Common myeloid progenitor, CD34-positive (primary cell): ENCODE measurements around the gene ENDOG.

ENCODE experiments used
- CTCF ChIA-PET: fragments of 350-600 bp; sonication (Branson Sonifier 250); formaldehyde crosslinking; loops from one replicate; lab custom pipeline; 2021; ENCODE audit warnings: antibody characterized with exemption; lab: Charles Lee
- POLR2A ChIA-PET: fragments of 350-600 bp; sonication (Branson Sonifier 250); formaldehyde crosslinking; loops from one replicate; lab custom pipeline; 2021; ENCODE audit warnings: antibody characterized with exemption; lab: Charles Lee
- DNase-seq, 3 donors: peaks; one replicate each; pipeline versions ENCODE4 v3.0.0 to v3.0.0-alpha.2; 2013
- H3K27ac ChIP-seq, 2 experiments: 1 replicate in 1 of 2; 2 replicates in 1 of 2; pipeline ENCODE4 v1.7.0; 2013; ENCODE audit warnings: inconsistent platforms in 2 of 2, low read length in 2 of 2, mild to moderate bottlenecking in 2 of 2, low read depth in 1 of 2, moderate library complexity in 1 of 2; ENCODE audit not compliant: severe bottlenecking in 2 of 2, insufficient read depth in 1 of 2, poor library complexity in 1 of 2
- H3K27me3 ChIP-seq, 5 experiments: replicated peaks in 2 of 5; 1 replicate in 3 of 5; 2 replicates in 2 of 5; pipeline versions ENCODE4 v1.6.1 to v1.7.0; 2013; ENCODE audit warnings: low read length in 4 of 5, mild to moderate bottlenecking in 2 of 5, moderate library complexity in 2 of 5, inconsistent platforms in 1 of 5; ENCODE audit not compliant: insufficient read depth in 5 of 5, control insufficient read depth in 4 of 5
- H3K36me3 ChIP-seq, 4 experiments: 1 replicate in 2 of 4; 2 replicates in 2 of 4; pipeline versions ENCODE4 v1.6.1 to v1.7.0; 2013; ENCODE audit warnings: low read length in 3 of 4, control low read depth in 1 of 4, mild to moderate bottlenecking in 1 of 4; ENCODE audit not compliant: control insufficient read depth in 4 of 4, insufficient read depth in 4 of 4
- H3K4me1 ChIP-seq, 4 experiments: 1 replicate in 3 of 4; 2 replicates in 1 of 4; pipeline versions ENCODE4 v1.6.1 to v1.7.1; 2013; ENCODE audit warnings: low read length in 3 of 4, mild to moderate bottlenecking in 3 of 4, control low read depth in 1 of 4, inconsistent platforms in 1 of 4, moderate library complexity in 1 of 4; ENCODE audit not compliant: control insufficient read depth in 4 of 4, insufficient read depth in 4 of 4; ENCODE audit errors: control extremely low read depth in 1 of 4
- H3K4me3 ChIP-seq, 7 experiments: 1 replicate in 4 of 7; 2 replicates in 3 of 7; pipeline versions ENCODE4 v1.5.1 to v1.7.0; 2013; ENCODE audit warnings: mild to moderate bottlenecking in 7 of 7, low read length in 6 of 7, moderate library complexity in 6 of 7, inconsistent platforms in 2 of 7, low read depth in 2 of 7, control low read depth in 1 of 7; ENCODE audit not compliant: insufficient read depth in 4 of 7, control insufficient read depth in 1 of 7; ENCODE audit errors: extremely low read depth in 1 of 7
- H3K9me3 ChIP-seq, 5 experiments: 1 replicate in 4 of 5; 2 replicates in 1 of 5; pipeline versions ENCODE4 v1.6.1 to v1.7.1; 2013; ENCODE audit warnings: low read length in 4 of 5, mild to moderate bottlenecking in 2 of 5, inconsistent platforms in 1 of 5, low read depth in 1 of 5, moderate library complexity in 1 of 5; ENCODE audit not compliant: control insufficient read depth in 4 of 5, insufficient read depth in 2 of 5; ENCODE audit errors: control extremely low read depth in 1 of 5
- WGBS: methylation state at CpG from one replicate; pipeline ENCODE4 v1.1.5; 2013; ENCODE audit not compliant: insufficient coverage; 5-methylcytosine and 5-hydroxymethylcytosine counted together

The ENDOG gene

DNA sequence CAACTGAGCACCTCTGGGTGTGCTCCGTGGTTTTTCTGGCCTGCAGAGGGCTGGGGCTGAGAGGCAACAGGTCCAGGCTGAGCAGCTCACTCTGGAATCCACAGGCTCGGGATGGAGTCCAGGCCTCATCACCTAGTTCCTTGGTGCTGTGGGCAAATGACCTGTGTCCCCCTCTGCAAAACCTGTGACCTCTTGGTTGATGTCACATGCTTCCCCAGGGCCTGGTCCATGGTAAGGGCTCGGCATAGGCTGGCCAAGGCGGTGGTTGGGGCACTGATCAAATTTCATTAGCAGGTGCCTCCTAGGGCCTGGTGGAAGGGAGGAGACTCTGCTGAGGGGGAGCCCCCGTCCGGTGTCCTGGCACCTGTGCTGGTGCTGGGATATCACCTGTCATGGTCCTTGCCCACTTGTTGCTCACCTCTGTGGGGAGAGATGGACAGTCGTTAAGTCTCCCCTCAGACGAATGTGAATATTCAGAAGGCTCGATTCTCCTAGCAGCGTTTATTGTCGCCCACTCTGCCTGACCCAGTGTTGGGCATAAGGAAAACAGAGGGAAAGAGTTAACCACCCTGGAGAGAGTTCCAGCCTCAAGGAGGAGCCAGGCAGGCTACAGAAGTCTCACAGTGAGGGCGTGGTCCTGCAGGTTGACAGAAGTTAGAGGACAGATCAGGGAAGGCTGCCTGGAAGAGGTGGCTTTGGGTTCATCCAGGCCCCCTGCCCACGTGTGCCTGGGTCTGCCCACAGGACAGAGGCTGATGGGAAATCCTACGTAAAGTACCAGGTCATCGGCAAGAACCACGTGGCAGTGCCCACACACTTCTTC, 3.5 kb downstream of the ENDOG start:
- no peak overlapping the region for H3K27ac ChIP-seq
- no peak for DNase-seq
- H3K36me3 ChIP-seq, result peaks cover 9 to 64% (median 51%) of the 10 kb centered on the region in 4 experiments
- ChIA-PET CTCF (no interaction called here), POLR2A (no interaction called here)
- no peak overlapping the region for H3K4me3 ChIP-seq
- H3K4me1 ChIP-seq, result peaks cover 0 to 16% (median 14%) of the 10 kb centered on the region in 4 experiments
- WGBS, result 97% methylated on average over 16 of the region's 16 CpGs
- no peaks in the 10 kb centered on the region for H3K27me3 ChIP-seq
- H3K9me3 ChIP-seq, result no peaks in the 10 kb centered on the region

DNA sequence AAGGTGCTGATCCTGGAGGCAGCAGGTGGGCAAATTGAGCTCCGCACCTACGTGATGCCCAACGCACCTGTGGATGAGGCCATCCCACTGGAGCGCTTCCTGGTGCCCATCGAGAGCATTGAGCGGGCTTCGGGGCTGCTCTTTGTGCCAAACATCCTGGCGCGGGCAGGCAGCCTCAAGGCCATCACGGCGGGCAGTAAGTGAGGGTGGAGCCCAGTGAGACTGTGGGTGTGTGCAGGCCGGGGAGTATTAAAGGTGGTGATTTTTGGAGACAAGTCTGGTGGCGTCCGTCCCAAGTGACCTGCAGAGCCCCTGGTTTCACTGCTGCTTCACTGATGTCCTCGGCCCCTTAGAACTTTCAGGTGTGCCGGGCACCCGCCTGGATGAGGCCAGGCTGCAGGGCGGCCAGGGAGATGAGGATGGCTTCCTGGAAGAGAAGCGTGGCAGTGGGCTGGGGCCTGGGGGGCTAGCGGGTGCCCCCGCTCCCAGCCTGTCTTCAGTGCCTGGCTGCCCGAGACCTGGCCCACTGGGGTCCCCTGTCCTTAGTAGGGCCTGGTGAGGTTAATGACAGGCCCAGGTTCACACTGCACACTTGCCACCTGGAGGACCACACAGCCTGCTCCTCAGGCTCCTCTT, 4.2 kb downstream of the ENDOG start:
- Histone ChIP-seq H3K4me1 (peaks cover 0 to 16% (median 14%) of the 10 kb centered on the region in 4 experiments), H3K27me3 (no peaks in the 10 kb centered on the region), H3K9me3 (no peaks in the 10 kb centered on the region), H3K4me3 (no peak overlapping the region), H3K27ac (no peak overlapping the region), H3K36me3 (peaks cover 9 to 71% (median 56%) of the 10 kb centered on the region in 4 experiments)
- DNase-seq, result no peak
- CTCF ChIA-PET, result no interaction called here
- WGBS, result 98% methylated on average over 11 of the region's 22 CpGs
- POLR2A ChIA-PET, result no interaction called here

- ChIA-PET POLR2A (no interaction called here), CTCF (interaction anchor here (1.3 kb wide), 1 partner anchor 23 kb away, joined by 4 read pairs; no protein-coding TSS in a partner anchor)
- no peak for DNase-seq
- no peaks in the 10 kb centered on the region for H3K9me3 ChIP-seq
- no peak overlapping the region for H3K4me3 ChIP-seq
- 96% methylated on average over 14 of the region's 19 CpGs for WGBS
- peaks cover 9 to 72% (median 57%) of the 10 kb centered on the region in 4 experiments for H3K36me3 ChIP-seq
- no peaks in the 10 kb centered on the region for H3K27me3 ChIP-seq
- no peak overlapping the region for H3K27ac ChIP-seq
- peaks cover 0 to 17% (median 15%) of the 10 kb centered on the region in 4 experiments for H3K4me1 ChIP-seq
These were observed 5.1 kb downstream of the ENDOG start for GRCh38 chr9:128823362-128823902.

DNA sequence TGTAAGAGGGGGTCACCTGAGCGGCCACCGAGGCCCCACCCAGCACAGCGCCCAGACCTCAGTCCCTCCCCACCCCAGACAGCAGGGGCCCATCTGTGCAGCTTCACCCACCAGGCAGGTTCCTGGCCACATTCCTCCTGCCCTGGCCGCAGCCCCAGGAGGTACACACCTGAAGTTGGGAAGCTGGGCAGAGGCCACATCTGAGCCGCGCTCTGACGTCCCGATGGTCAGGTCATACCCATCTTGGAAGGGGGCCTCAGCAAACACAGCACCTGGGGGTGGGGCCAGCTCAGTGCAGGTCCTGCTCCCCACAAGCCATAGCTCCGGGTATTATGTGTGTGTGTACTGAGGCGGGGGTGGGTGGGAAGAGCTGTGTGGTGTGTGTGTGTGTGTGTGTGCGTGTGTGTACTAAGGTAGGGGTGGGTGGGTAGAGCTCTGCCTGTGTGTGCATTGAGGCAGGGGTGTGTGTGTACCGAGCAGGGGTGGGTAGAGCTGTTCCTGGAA, 5.7 kb downstream of the ENDOG start:
- H3K4me3 ChIP-seq, result no peak overlapping the region
- no peak for DNase-seq
- no peaks in the 10 kb centered on the region for H3K9me3 ChIP-seq
- peaks cover 0 to 19% (median 17%) of the 10 kb centered on the region in 4 experiments for H3K4me1 ChIP-seq
- peaks cover 9 to 72% (median 59%) of the 10 kb centered on the region in 4 experiments for H3K36me3 ChIP-seq
- no peak overlapping the region for H3K27ac ChIP-seq
- ChIA-PET CTCF (interaction anchor here (1.3 kb wide), 1 partner anchor 23 kb away, joined by 4 read pairs; no protein-coding TSS in a partner anchor), POLR2A (no interaction called here)
- 95% methylated on average over 2 of the region's 12 CpGs for WGBS
- no peaks in the 10 kb centered on the region for H3K27me3 ChIP-seq

GRCh38 chr9:128824911-128825310, 6.6 kb downstream of the ENDOG start:
- DNase-seq, result no peak
- H3K4me1 ChIP-seq, result peaks cover 0 to 15% (median 13%) of the 10 kb centered on the region in 4 experiments
- no peaks in the 10 kb centered on the region for H3K9me3 ChIP-seq
- WGBS, result 93% methylated on average over 6 of the region's 7 CpGs
- H3K27me3 ChIP-seq, result no peaks in the 10 kb centered on the region
- no peak overlapping the region for H3K4me3 ChIP-seq
- H3K27ac ChIP-seq, result no peak overlapping the region
- POLR2A ChIA-PET, result no interaction called here
- H3K36me3 ChIP-seq, result peaks cover 9 to 71% (median 59%) of the 10 kb centered on the region in 4 experiments
- CTCF ChIA-PET, result interaction anchor here (1.3 kb wide), 1 partner anchor 22 kb away, joined by 4 read pairs; no protein-coding TSS in a partner anchor

DNA sequence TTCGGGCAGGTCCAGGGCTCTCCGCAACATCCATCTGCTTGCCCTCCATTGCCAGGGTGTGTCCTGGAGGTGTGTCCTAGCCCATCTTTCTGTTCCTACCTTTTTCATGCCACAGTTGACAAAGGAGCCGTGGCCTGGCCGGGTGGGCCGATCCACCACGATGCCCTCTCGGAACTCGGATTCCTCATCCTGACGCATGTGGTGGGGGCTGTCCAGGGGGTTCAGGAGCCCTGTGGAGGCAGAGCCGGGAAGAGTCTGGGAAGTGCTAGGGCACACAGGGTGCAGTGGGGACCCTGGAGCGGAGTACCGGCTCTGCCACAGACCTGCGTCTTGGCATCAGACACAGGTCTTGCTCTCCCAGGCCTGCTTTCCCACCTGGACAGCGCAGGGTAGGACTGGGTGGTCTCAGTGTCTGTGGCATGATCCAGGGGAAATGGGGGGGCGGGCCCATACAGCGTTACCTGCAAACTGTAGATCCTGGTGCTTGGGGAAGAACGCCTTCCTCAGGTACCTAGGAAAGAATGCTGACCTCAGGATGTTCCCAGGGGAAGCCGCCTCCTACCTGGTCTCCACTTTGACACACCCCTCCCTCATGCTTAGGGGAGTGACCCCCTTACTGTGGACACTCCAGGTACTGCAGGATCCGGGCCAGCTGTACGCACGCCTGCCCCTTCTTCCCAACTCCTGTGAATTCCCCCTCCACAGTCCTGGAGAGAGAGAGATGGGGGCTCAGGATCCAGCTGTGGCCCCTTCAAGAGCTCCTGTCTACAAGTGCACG, 7.8 kb downstream of the ENDOG start:
- POLR2A ChIA-PET, result interaction anchor here (0.9 kb wide), 1 partner anchor 38 kb away, joined by 3 read pairs; no protein-coding TSS in a partner anchor
- DNase-seq, result no peak
- H3K27ac ChIP-seq, result no peak overlapping the region
- peaks cover 0 to 17% (median 15%) of the 10 kb centered on the region in 4 experiments for H3K4me1 ChIP-seq
- H3K4me3 ChIP-seq, result no peak overlapping the region
- no peaks in the 10 kb centered on the region for H3K9me3 ChIP-seq
- 98% methylated on average over 16 of the region's 22 CpGs for WGBS
- CTCF ChIA-PET, result interaction anchor here (1.9 kb wide), 1 partner anchor 7 kb away, joined by 7 read pairs; the partner anchor contains the start of gene ENDOG
- peaks cover 9 to 62% (median 56%) of the 10 kb centered on the region in 4 experiments for H3K36me3 ChIP-seq
- H3K27me3 ChIP-seq, result no peaks in the 10 kb centered on the region
